ENCODE results near the gene CCDC74B.

- no peak for TF ChIP-seq EP300 (IDR thresholded peaks at IDR 0.05)
- TF ChIP-seq, protein P1, sequence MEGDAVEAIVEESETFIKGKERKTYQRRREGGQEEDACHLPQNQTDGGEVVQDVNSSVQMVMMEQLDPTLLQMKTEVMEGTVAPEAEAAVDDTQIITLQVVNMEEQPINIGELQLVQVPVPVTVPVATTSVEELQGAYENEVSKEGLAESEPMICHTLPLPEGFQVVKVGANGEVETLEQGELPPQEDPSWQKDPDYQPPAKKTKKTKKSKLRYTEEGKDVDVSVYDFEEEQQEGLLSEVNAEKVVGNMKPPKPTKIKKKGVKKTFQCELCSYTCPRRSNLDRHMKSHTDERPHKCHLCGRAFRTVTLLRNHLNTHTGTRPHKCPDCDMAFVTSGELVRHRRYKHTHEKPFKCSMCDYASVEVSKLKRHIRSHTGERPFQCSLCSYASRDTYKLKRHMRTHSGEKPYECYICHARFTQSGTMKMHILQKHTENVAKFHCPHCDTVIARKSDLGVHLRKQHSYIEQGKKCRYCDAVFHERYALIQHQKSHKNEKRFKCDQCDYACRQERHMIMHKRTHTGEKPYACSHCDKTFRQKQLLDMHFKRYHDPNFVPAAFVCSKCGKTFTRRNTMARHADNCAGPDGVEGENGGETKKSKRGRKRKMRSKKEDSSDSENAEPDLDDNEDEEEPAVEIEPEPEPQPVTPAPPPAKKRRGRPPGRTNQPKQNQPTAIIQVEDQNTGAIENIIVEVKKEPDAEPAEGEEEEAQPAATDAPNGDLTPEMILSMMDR (IDR thresholded peaks at IDR 0.05), result no peak
Observed at GRCh38 chr2:130156624-130157004, 11.7 kb upstream of the CCDC74B start.

Measured in suprapubic skin (tissue), 3 donors.